ENCODE results near the gene GPR68. TPM values are rescaled to one million over a fixed set of nuclear protein-coding genes. Genes with fewer than 3 reads are reported as not detected.

The GPR68 gene
- total RNA-seq, 2 donors from 2014 or later: 0.37 to 0.66 TPM

DNA sequence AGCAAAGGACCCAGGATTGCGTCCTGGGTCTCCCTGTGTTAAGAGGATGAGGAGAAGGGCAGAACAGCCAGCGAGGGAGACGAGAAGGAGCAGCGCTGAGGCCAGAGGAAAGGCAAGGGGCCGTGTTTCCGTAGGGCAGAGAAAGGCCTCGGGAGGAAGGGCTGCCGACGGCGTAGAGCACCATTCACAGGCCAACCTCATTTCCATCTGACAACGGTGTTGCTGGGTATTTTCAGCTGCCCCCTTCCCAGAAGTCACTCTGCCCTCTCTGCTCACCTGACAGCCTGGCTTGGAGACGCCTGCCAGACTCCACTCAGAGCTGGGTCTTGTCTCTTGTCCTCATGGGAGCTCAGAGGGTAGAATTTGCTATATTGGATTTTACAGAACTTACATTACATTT, 51.4 kb downstream of the GPR68 start:
- Histone ChIP-seq H3K4me1 (no peaks in the 10 kb centered on the region), H3K9ac (ENCODE audit: low read depth in 2 of 2, low read length in 2 of 2) (no peak overlapping the region), H3K36me3 (no peaks in the 10 kb centered on the region), H3K4me3 (no peak overlapping the region), H3K27ac (no peak overlapping the region), H3K9me3 (no peaks in the 10 kb centered on the region), H3K27me3 (no peaks in the 10 kb centered on the region)
- intact Hi-C loops (cut with DNase I): no loop called here
- no peak for DNase-seq
- TF ChIP-seq, protein P1, sequence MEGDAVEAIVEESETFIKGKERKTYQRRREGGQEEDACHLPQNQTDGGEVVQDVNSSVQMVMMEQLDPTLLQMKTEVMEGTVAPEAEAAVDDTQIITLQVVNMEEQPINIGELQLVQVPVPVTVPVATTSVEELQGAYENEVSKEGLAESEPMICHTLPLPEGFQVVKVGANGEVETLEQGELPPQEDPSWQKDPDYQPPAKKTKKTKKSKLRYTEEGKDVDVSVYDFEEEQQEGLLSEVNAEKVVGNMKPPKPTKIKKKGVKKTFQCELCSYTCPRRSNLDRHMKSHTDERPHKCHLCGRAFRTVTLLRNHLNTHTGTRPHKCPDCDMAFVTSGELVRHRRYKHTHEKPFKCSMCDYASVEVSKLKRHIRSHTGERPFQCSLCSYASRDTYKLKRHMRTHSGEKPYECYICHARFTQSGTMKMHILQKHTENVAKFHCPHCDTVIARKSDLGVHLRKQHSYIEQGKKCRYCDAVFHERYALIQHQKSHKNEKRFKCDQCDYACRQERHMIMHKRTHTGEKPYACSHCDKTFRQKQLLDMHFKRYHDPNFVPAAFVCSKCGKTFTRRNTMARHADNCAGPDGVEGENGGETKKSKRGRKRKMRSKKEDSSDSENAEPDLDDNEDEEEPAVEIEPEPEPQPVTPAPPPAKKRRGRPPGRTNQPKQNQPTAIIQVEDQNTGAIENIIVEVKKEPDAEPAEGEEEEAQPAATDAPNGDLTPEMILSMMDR (IDR thresholded peaks at IDR 0.05): no peak

- no peaks in the 10 kb centered on the region for H3K36me3 ChIP-seq
- TF ChIP-seq, protein P1 (IDR thresholded peaks at IDR 0.05): no peak
- intact Hi-C loops (cut with DNase I): no loop called here
These were observed 53.7 kb downstream of the GPR68 start for GRCh38 chr14:91190853-91191252.

DNA sequence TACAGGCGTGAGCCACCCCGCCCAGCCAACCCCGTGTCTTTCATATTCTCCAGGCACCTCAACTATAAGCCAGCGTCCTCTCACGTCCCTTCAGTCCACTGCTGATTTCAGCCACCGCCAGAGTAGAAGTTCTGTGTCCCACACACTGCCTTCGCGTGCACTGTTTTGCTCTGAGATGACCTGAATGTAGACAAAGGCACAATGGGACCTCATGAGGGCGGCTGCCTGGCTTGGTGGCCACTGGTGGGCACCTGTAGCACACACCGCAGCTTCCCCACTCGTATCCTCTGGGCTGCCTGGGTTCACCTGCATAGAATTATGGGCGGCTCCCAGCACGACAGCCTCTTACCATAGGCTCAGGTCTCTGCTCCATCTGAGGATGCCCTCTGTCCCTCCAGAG, 57.2 kb downstream of the GPR68 start:
- H3K9ac ChIP-seq (ENCODE audit: low read depth in 2 of 2, low read length in 2 of 2): no peak overlapping the region
- DNase-seq: no peak
- intact Hi-C loops (cut with DNase I): no loop called here

More at GRCh38 chr14:91190853-91191252, 53.7 kb downstream of the GPR68 start:
- H3K27ac ChIP-seq: no peak overlapping the region
- H3K9ac ChIP-seq (ENCODE audit: low read depth in 2 of 2, low read length in 2 of 2): no peak overlapping the region
- no peaks in the 10 kb centered on the region for H3K27me3 ChIP-seq
- H3K9me3 ChIP-seq: no peaks in the 10 kb centered on the region
- H3K4me3 ChIP-seq: no peak overlapping the region
- H3K4me1 ChIP-seq: no peaks in the 10 kb centered on the region
- no peak for DNase-seq

DNA sequence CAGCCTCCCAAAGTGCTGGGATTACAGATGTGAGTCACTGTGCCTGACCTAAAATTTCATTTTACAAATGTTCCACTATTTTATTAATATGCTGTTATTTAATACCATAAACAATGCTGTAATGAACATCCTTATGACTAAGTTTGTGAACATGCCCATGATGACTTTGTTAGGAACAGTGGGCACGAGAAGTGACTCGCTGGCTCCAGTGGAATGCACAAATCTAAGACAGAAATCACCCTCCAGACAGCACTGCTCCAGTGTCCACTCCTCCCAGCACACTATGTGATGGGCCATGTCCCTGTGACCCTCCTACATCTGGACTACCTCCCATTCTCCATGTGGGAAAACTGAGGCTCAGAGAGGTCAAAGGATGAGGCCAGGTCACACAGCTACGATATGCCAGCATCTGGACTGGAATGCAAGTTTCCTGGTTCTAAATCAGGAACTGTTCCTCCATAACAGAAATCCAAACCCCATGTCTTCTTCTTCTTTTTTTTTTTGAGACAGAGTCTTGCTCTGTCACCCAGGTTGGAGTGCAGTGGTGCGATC, 57.9 kb downstream of the GPR68 start:
- Histone ChIP-seq H3K4me1 (no peaks in the 10 kb centered on the region), H3K27me3 (no peaks in the 10 kb centered on the region), H3K4me3 (no peak overlapping the region), H3K36me3 (peaks cover 22% of the 10 kb centered on the region), H3K27ac (no peak overlapping the region), H3K9ac (ENCODE audit: low read depth in 2 of 2, low read length in 2 of 2) (no peak overlapping the region), H3K9me3 (no peaks in the 10 kb centered on the region)
- TF ChIP-seq, protein P1 (IDR thresholded peaks at IDR 0.05): no peak
- no peak for DNase-seq
- intact Hi-C loops (cut with DNase I): no loop called here

More for the DNA sequence above, 57.2 kb downstream of the GPR68 start:
- no peaks in the 10 kb centered on the region for H3K4me1 ChIP-seq
- no peaks in the 10 kb centered on the region for H3K27me3 ChIP-seq
- TF ChIP-seq, protein P1 (IDR thresholded peaks at IDR 0.05): no peak
- H3K9me3 ChIP-seq: no peaks in the 10 kb centered on the region
- H3K36me3 ChIP-seq: peaks cover 20% of the 10 kb centered on the region
- no peak overlapping the region for H3K4me3 ChIP-seq
- no peak overlapping the region for H3K27ac ChIP-seq

GRCh38 chr14:91185721-91186120, 58.8 kb downstream of the GPR68 start:
- DNase-seq: no peak
- TF ChIP-seq, protein P1 (IDR thresholded peaks at IDR 0.05): no peak
- H3K9me3 ChIP-seq: no peaks in the 10 kb centered on the region
- no peaks in the 10 kb centered on the region for H3K27me3 ChIP-seq
- no peak overlapping the region for H3K27ac ChIP-seq
- H3K4me3 ChIP-seq: no peak overlapping the region
- intact Hi-C loops (cut with DNase I): no loop called here
- peaks cover 29% of the 10 kb centered on the region for H3K36me3 ChIP-seq
- H3K4me1 ChIP-seq: no peaks in the 10 kb centered on the region
- no peak overlapping the region for H3K9ac ChIP-seq (ENCODE audit: low read depth in 2 of 2, low read length in 2 of 2)

Measured in colonic mucosa (tissue), 4 donors.